ENCODE results near the gene ADH1B.
"Not testable (repeated sequence)": the region's sequence is repeated elsewhere in the genome, so short reads cannot be mapped to it uniquely, and the experiment has no call there.

Gene ADH1B

GRCh38 chr4:99324361-99324760 lies 3.2 kb upstream of the ADH1B start:
- DNase-seq (ENCODE audit: low read depth) = peak; percentile 41
- no peak overlapping the region for H3K4me3 ChIP-seq (ENCODE audit: control insufficient read depth, low read depth, low read length)
- TF ChIP-seq CTCF (conservative IDR thresholded peaks at IDR 0.05; ENCODE audit: control insufficient read depth, insufficient read depth, low read depth, low read length) = no peak

- DNase-seq (ENCODE audit: low read depth) = peak; percentile 95
- no peak for TF ChIP-seq CTCF (conservative IDR thresholded peaks at IDR 0.05; ENCODE audit: control insufficient read depth, insufficient read depth, low read depth, low read length)
- no peak overlapping the region for H3K4me3 ChIP-seq (ENCODE audit: control insufficient read depth, low read depth, low read length)
Measured at GRCh38 chr4:99323756-99324155, 2.6 kb upstream of the ADH1B start.

- not testable (repeated sequence) for H3K4me3 ChIP-seq (ENCODE audit: control insufficient read depth, low read depth, low read length); DNase-seq (ENCODE audit: low read depth)
Measured at GRCh38 chr4:99317811-99318210, 3.4 kb downstream of the ADH1B start.

GRCh38 chr4:99317354-99317753 lies 3.8 kb downstream of the ADH1B start:
- no peak for TF ChIP-seq CTCF (conservative IDR thresholded peaks at IDR 0.05; ENCODE audit: control insufficient read depth, insufficient read depth, low read depth, low read length)
- DNase-seq (ENCODE audit: low read depth) = no peak
- no peak overlapping the region for H3K4me3 ChIP-seq (ENCODE audit: control insufficient read depth, low read depth, low read length)

- DNase-seq (ENCODE audit: low read depth) = no peak
- no peak overlapping the region for H3K4me3 ChIP-seq (ENCODE audit: control insufficient read depth, low read depth, low read length)
- TF ChIP-seq CTCF (conservative IDR thresholded peaks at IDR 0.05; ENCODE audit: control insufficient read depth, insufficient read depth, low read depth, low read length) = no peak
Measured at GRCh38 chr4:99315839-99316238, 5.4 kb downstream of the ADH1B start.

- H3K4me3 ChIP-seq (ENCODE audit: control insufficient read depth, low read depth, low read length) = no peak overlapping the region
- no peak for DNase-seq (ENCODE audit: low read depth)
- no peak for TF ChIP-seq CTCF (conservative IDR thresholded peaks at IDR 0.05; ENCODE audit: control insufficient read depth, insufficient read depth, low read depth, low read length)
Measured at GRCh38 chr4:99314211-99314610, 7.0 kb downstream of the ADH1B start.

- no peak for DNase-seq (ENCODE audit: low read depth)
- no peak overlapping the region for H3K4me3 ChIP-seq (ENCODE audit: control insufficient read depth, low read depth, low read length)
- no peak for TF ChIP-seq CTCF (conservative IDR thresholded peaks at IDR 0.05; ENCODE audit: control insufficient read depth, insufficient read depth, low read depth, low read length)
Measured at GRCh38 chr4:99310389-99310788, 10.8 kb downstream of the ADH1B start.
